GM12873 (cell line): ENCODE data around the gene S100A3.

ENCODE experiments used
- TF ChIP-seq, protein P1 (sequence below): IDR thresholded peaks from 2 replicates; pipeline ENCODE4 v1.5.1; 2012; ENCODE audit warnings: low read depth, mild to moderate bottlenecking, moderate library complexity, low read length, control low read depth; ENCODE audit not compliant: insufficient read depth; ENCODE audit errors: missing control alignments

The S100A3 gene

DNA sequence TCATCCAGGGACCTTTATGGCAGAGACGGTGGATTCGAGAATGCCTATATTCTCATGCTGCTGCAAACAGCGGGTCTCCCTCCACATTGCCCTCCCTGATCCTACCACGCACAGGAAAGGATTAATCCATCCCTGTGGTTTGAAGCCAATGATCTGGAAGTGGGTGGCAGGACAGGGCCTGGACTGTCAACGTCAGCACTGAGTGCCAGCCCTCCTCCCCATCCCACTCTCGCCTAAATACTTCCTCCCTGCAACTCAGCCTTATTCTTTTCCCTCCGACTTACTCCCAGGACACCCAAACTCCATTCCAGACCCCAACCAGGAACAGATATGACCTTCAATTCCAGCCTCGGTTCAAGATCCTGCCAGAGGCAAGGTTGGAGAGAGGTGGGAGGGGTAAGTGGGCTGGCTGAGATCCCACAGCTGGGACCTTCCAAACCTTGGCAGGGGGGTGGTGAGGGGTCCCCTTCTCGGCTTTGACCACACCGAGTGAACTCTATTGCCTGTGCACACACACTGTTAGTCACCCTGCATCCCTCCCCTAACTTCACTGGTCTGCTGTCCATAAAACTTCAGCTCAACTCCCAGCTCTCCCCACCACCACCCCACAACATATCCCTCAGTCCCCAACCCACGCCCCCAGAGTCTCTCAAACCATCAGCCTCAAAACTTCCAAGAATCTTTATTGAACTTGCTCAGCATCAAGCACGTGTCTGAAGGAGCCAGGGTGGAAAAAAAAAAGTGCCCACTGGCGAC is 5.9 kb downstream of the S100A3 start:
- TF ChIP-seq, protein P1, sequence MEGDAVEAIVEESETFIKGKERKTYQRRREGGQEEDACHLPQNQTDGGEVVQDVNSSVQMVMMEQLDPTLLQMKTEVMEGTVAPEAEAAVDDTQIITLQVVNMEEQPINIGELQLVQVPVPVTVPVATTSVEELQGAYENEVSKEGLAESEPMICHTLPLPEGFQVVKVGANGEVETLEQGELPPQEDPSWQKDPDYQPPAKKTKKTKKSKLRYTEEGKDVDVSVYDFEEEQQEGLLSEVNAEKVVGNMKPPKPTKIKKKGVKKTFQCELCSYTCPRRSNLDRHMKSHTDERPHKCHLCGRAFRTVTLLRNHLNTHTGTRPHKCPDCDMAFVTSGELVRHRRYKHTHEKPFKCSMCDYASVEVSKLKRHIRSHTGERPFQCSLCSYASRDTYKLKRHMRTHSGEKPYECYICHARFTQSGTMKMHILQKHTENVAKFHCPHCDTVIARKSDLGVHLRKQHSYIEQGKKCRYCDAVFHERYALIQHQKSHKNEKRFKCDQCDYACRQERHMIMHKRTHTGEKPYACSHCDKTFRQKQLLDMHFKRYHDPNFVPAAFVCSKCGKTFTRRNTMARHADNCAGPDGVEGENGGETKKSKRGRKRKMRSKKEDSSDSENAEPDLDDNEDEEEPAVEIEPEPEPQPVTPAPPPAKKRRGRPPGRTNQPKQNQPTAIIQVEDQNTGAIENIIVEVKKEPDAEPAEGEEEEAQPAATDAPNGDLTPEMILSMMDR, result no peak

DNA sequence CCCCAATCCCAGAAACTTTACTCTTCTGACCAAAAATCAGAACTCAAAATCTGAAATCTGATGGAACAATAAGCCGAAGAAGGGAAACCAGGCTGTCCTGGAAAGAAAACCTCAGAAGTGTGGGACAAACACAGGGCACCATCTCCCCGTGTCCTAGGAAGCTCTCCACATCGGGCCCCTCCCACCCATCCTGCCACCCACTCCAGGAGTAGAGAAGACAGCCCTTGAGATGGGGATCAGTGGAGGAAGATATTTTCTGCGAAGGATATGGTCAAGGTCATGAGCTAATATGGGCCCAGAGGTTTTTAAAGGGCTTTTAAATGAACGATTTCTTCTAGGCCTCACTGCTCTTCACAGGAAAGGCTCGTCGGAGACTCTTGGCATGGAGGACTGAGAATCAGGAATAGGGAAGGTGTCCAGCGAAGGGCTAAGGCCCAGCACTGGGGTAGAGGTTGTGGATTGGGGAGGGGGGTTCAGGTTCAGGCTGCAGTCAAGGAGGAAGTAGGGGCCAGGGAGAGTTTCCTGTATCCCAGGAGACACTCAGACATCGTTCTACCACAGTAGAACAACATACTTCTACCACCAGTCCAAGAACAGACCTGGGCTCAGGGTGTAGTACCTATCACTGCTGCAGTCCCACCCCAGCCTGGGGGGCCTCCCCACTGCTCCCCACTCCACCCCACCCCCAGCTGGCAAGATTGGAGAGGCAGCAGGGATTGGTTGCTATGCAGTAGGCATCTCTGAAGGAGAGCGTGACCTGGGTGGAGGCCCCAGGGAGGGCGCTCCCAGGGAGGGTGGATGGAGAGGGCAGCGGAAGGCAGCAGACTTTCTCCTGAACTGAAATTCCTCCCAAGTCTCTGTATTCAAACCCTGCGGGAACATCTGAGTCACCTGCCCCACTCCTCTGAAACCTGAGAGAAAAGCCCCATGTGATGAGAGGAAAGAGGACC is 7.1 kb downstream of the S100A3 start:
- TF ChIP-seq, protein P1, result no peak

DNA sequence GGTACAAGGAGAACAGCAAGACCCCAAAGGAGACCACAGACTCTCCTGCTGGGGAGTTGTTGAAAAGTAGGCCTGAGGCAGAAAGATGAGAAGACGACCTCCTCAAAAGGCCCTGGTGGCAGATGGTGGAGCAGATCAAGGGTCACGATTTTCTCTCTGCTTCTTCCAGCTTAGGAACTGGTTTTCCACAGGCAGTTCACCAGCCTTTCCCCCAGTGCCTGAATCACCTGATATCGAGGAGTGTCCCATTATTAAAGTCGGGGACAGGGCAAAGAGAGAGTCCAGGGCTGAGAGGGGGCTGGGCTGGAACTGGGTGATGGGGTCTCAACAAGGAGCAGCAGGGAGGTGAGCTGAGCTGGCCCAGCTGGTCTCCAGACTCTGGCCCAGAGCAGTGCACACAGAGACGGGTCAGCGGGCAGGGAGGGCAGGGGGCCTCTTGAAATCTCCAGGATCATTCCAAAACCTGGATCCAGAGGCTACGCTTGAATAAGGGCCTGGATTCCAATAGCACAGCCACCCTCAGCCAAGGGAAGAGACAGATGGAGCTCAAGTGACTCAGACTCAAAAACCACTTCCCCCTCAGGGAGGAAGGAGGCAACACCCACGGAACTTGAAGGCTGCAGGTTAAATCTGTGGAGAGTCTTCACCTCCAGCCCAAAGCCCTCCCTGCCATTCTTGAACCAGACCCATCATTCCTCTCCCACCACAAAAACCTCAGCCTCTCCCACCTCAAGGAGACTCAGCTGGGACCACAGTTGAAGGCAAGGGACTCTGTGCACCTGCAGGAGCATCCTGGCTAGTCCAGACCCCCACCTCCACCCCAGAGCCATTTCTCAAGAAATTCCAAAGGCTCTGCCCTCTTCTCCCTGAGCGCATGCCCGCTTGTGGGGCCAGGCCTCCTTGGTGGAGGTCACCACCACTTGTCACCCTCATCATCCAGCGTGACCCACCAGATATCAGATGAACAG is 8.4 kb downstream of the S100A3 start, which contains the start of gene S100A5:
Gene S100A5, minus strand, starts transcription at position 541 of the 968 bp plus-strand sequence. CDS start 743 bp downstream, outside the sequence.
- TF ChIP-seq, protein P1, result no peak

DNA sequence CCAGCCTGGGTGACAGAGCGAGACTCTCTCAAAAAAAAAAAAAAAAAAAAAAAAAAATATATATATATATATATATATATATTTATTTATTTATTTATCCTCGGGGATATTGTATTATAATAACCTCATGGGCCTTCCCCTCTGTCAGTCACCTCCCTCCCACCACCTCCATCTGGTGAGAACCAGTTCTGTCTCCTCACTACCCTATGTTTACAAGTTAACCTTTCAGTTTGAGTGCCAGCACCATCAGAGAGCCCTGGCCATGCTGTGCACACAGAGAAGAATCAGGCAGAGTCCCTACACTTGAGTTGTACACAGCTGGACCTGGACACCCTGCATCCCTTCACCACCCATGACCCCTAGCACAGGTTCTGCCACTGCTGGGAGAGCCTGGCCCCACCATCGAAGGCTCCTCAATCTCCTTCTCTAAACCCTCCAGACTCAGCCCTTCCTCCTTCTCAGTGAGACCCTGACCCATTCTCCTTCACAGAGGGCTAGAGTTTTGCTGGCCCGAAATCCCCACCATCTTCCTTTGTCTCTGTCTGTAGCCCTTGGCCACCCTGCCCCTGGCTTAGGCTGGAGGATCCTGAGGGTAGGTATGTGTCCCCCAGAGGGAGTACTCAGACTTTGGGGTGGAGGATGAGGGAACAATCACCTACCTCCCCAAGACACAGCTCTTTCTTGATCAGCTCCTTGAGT is 9.5 kb downstream of the S100A3 start:
- TF ChIP-seq, protein P1, result no peak

DNA sequence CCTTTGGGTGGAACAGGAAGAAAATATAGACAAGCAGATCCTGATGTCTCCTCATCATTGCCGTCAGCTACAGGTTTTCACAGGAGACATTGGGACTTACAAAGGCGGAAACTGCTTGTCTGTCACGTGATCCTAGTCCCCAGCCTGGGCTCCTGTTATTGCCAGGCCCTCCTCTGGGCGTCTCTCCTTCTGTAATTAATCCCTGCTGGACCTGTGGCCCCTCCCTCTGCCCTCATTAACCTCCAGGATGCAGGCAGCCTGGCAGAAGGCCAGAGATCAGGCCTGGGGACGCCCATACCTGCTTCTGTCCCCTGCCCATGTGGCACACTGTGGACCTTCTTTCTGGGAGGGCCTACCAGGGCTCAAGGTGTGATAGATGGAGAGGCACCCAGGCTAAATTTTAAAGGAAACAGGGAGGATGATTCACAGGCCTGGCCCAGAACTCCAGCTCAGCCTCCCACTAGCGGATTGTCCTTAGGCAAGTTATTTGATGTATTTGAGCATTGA is 10.7 kb downstream of the S100A3 start:
- TF ChIP-seq, protein P1, result no peak

DNA sequence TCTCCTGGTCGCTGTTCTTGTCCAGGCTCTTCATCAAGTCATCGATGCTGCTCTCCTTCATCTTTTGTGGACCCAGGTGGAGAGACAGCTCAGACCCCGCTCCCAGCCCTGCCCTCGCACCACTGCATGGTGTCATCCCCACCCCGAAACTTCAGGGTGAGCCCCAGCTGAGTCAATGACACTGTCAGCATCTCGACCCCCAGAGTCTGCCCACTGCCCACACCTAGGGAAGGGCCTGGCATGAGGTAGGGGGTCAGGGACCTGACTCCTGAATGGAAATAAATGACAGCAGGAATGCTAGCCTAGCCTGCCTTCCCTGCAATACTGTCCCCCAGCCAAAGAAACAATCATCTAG is 11.7 kb downstream of the S100A3 start:
- TF ChIP-seq, protein P1, result no peak
